ENCODE results near the gene PLEKHJ1.
A peak's percentile ranks its signal among the peaks of the same experiment; 100 is the strongest.

Gene PLEKHJ1

GRCh38 chr19:2191456-2192310, 44.4 kb downstream of the PLEKHJ1 start:
- Histone ChIP-seq H3K4me3 (ENCODE audit: low read depth in 1 of 2, low read length in 1 of 2) (no peak overlapping the region), H3K4me1 (ENCODE audit: control insufficient read depth in 1 of 2, insufficient read depth in 1 of 2, low read depth in 1 of 2, low read length in 1 of 2) (peaks cover 16 to 19% of the 10 kb centered on the region in 2 experiments), H3K36me3 (peaks cover 71% of the 10 kb centered on the region), H3K9me3 (no peaks in the 10 kb centered on the region), H3K27ac (no peak overlapping the region), H3K27me3 (no peaks in the 10 kb centered on the region)
- no peak for TF ChIP-seq CTCF (IDR thresholded peaks at IDR 0.05)

- Histone ChIP-seq H3K4me1 (ENCODE audit: control insufficient read depth in 1 of 2, insufficient read depth in 1 of 2, low read depth in 1 of 2, low read length in 1 of 2) (peaks cover 16 to 19% of the 10 kb centered on the region in 2 experiments), H3K27ac (no peak overlapping the region), H3K27me3 (no peaks in the 10 kb centered on the region), H3K4me3 (ENCODE audit: low read depth in 1 of 2, low read length in 1 of 2) (no peak overlapping the region), H3K9me3 (no peaks in the 10 kb centered on the region), H3K36me3 (peaks cover 71% of the 10 kb centered on the region)
- no peak for TF ChIP-seq CTCF (IDR thresholded peaks at IDR 0.05)
Observed at GRCh38 chr19:2190848-2191455, 45.2 kb downstream of the PLEKHJ1 start.

GRCh38 chr19:2189880-2190279, 46.2 kb downstream of the PLEKHJ1 start:
- Histone ChIP-seq H3K27me3 (no peaks in the 10 kb centered on the region), H3K4me1 (ENCODE audit: control insufficient read depth in 1 of 2, insufficient read depth in 1 of 2, low read depth in 1 of 2, low read length in 1 of 2) (peaks cover 16 to 19% of the 10 kb centered on the region in 2 experiments), H3K9me3 (no peaks in the 10 kb centered on the region), H3K36me3 (peaks cover 63% of the 10 kb centered on the region), H3K4me3 (ENCODE audit: low read depth in 1 of 2, low read length in 1 of 2) (no peak overlapping the region), H3K27ac (no peak overlapping the region)
- no peak for TF ChIP-seq CTCF (IDR thresholded peaks at IDR 0.05)

GRCh38 chr19:2188708-2189385, 47.3 kb downstream of the PLEKHJ1 start:
- H3K36me3 ChIP-seq = peaks cover 64% of the 10 kb centered on the region
- H3K4me1 ChIP-seq (ENCODE audit: control insufficient read depth in 1 of 2, insufficient read depth in 1 of 2, low read depth in 1 of 2, low read length in 1 of 2) = peaks cover 16 to 19% of the 10 kb centered on the region in 2 experiments
- H3K9me3 ChIP-seq = no peaks in the 10 kb centered on the region
- H3K4me3 ChIP-seq (ENCODE audit: low read depth in 1 of 2, low read length in 1 of 2) = peak overlapping the region in 1 of 2 experiments; percentile 49
- no peak for TF ChIP-seq CTCF (IDR thresholded peaks at IDR 0.05)
- peak overlapping the region; percentile 81 for H3K27ac ChIP-seq
- H3K27me3 ChIP-seq = no peaks in the 10 kb centered on the region

- TF ChIP-seq CTCF (IDR thresholded peaks at IDR 0.05) = no peak
- peaks cover 57% of the 10 kb centered on the region for H3K36me3 ChIP-seq
Observed at GRCh38 chr19:2187159-2187558, 49.0 kb downstream of the PLEKHJ1 start.

More at GRCh38 chr19:2187159-2187558, 49.0 kb downstream of the PLEKHJ1 start:
- Histone ChIP-seq H3K4me3 (ENCODE audit: low read depth in 1 of 2, low read length in 1 of 2) (no peak overlapping the region), H3K27ac (peak overlapping the region; percentile 81), H3K4me1 (ENCODE audit: control insufficient read depth in 1 of 2, insufficient read depth in 1 of 2, low read depth in 1 of 2, low read length in 1 of 2) (peaks cover 16 to 19% of the 10 kb centered on the region in 2 experiments), H3K27me3 (no peaks in the 10 kb centered on the region), H3K9me3 (no peaks in the 10 kb centered on the region)
